ENCODE results near the gene TAC3. TPM values are rescaled to one million over a fixed set of nuclear protein-coding genes. Genes with fewer than 3 reads are reported as not detected.
"Not testable (repeated sequence)": the region's sequence is repeated elsewhere in the genome, so short reads cannot be mapped to it uniquely, and the experiment has no call there.

Gene TAC3
- 0.27 TPM for polyA plus RNA-seq (2012; ENCODE audit: low read depth, missing spikeins)

GRCh38 chr12:57016348-57016747 is at the start of gene TAC3:
Gene TAC3, minus strand, starts transcription at chr12:57016529. Its CDS starts 732 bp downstream, at chr12:57015797.
- TF ChIP-seq POLR2AphosphoS5 (IDR thresholded peaks at IDR 0.05; ENCODE audit: low read depth, low read length) (no peak), SPI1 (IDR thresholded peaks at IDR 0.05; ENCODE audit: low read depth, low read length) (no peak), POU2F2 (IDR thresholded peaks at IDR 0.05; ENCODE audit: low read depth, low read length) (no peak), TAF1 (IDR thresholded peaks at IDR 0.05; ENCODE audit: low read depth, low read length) (no peak), POLR2A (IDR thresholded peaks at IDR 0.05; ENCODE audit: low read depth, low read length) (no peak), PAX5 (IDR thresholded peaks at IDR 0.05; ENCODE audit: insufficient read depth, low read length, severe bottlenecking) (no peak)
- DNase-seq (ENCODE audit: insufficient read length, low spot score) = no peak
- no peak for FAIRE-seq

- TF ChIP-seq POLR2A (IDR thresholded peaks at IDR 0.05; ENCODE audit: low read depth, low read length) = no peak
- TF ChIP-seq TAF1 (IDR thresholded peaks at IDR 0.05; ENCODE audit: low read depth, low read length) = no peak
- no peak for TF ChIP-seq SPI1 (IDR thresholded peaks at IDR 0.05; ENCODE audit: low read depth, low read length)
- no peak for TF ChIP-seq POLR2AphosphoS5 (IDR thresholded peaks at IDR 0.05; ENCODE audit: low read depth, low read length)
- TF ChIP-seq POU2F2 (IDR thresholded peaks at IDR 0.05; ENCODE audit: low read depth, low read length) = no peak
- no peak for TF ChIP-seq PAX5 (IDR thresholded peaks at IDR 0.05; ENCODE audit: insufficient read depth, low read length, severe bottlenecking)
- DNase-seq (ENCODE audit: insufficient read length, low spot score) (peak; percentile 38), FAIRE-seq (peak; percentile 45)
These were observed 47.8 kb upstream of the TAC3 start for GRCh38 chr12:57063991-57064685.

GRCh38 chr12:57058454-57058853 is 42.1 kb upstream of the TAC3 start:
- TF ChIP-seq TAF1 (IDR thresholded peaks at IDR 0.05; ENCODE audit: low read depth, low read length) = no peak
- no peak for TF ChIP-seq POLR2A (IDR thresholded peaks at IDR 0.05; ENCODE audit: low read depth, low read length)
- no peak for TF ChIP-seq SPI1 (IDR thresholded peaks at IDR 0.05; ENCODE audit: low read depth, low read length)
- TF ChIP-seq PAX5 (IDR thresholded peaks at IDR 0.05; ENCODE audit: insufficient read depth, low read length, severe bottlenecking) = no peak
- no peak for TF ChIP-seq POU2F2 (IDR thresholded peaks at IDR 0.05; ENCODE audit: low read depth, low read length)
- no peak for TF ChIP-seq POLR2AphosphoS5 (IDR thresholded peaks at IDR 0.05; ENCODE audit: low read depth, low read length)
- DNase-seq (ENCODE audit: insufficient read length, low spot score) (no peak), FAIRE-seq (peak; percentile 87)

DNA sequence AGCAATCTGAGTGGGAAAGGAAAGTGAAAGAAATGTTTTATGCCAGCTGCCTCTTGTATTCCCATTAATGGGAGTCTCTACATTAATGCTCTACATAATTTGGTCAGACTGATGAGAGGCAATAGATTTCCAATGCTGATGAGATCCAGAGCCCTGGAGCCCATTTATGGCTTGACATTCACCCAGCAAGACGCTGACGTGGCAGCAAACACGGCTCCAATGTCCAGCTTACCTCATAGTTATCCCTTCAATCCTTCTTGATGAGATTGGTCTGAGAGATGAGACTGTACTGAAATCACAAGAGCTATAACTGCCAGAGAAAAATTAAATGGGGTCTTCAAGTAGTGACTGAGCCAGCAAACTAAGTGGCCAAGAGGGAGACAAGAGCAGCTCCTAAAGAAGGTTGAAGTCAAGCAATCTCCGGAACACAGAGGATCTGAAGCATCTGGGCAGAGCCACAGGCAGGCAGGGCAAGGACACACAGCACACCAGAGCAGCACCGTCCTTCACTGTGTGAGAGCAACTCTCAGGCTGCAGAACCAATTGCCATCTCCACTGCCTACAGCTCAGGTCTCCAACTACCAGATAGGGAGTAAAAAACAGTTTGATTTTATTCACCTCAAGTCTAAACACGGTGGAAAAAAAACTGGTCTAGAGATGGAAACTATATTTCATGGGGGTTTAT is 40.9 kb upstream of the TAC3 start:
- TF ChIP-seq PAX5 (IDR thresholded peaks at IDR 0.05; ENCODE audit: insufficient read depth, low read length, severe bottlenecking) (no peak), POU2F2 (IDR thresholded peaks at IDR 0.05; ENCODE audit: low read depth, low read length) (no peak), POLR2A (IDR thresholded peaks at IDR 0.05; ENCODE audit: low read depth, low read length) (no peak), TAF1 (IDR thresholded peaks at IDR 0.05; ENCODE audit: low read depth, low read length) (no peak), POLR2AphosphoS5 (IDR thresholded peaks at IDR 0.05; ENCODE audit: low read depth, low read length) (no peak), SPI1 (IDR thresholded peaks at IDR 0.05; ENCODE audit: low read depth, low read length) (no peak)
- FAIRE-seq (peak; percentile 51), DNase-seq (ENCODE audit: insufficient read length, low spot score) (no peak)

DNA sequence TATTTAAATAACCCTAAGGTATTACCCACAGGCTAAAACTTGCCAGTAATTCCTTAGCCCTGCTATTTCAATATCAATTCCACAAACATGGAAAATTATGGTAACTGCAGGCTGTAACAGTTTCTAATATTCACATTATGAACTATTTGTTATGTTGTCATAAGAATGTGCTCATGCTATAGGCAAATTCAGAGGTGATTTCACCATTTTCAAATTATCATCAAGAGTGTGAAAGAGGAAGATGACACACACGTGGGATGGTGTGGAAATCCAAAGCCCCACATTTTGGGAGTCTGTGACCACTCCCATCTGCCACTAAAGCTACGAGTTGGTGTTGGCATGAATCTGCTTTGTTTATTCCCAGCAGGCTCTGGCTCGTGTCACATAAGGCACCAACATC is 39.5 kb upstream of the TAC3 start:
- TF ChIP-seq PAX5 (IDR thresholded peaks at IDR 0.05; ENCODE audit: insufficient read depth, low read length, severe bottlenecking) (no peak), SPI1 (IDR thresholded peaks at IDR 0.05; ENCODE audit: low read depth, low read length) (no peak), POU2F2 (IDR thresholded peaks at IDR 0.05; ENCODE audit: low read depth, low read length) (no peak), POLR2A (IDR thresholded peaks at IDR 0.05; ENCODE audit: low read depth, low read length) (no peak), POLR2AphosphoS5 (IDR thresholded peaks at IDR 0.05; ENCODE audit: low read depth, low read length) (no peak), TAF1 (IDR thresholded peaks at IDR 0.05; ENCODE audit: low read depth, low read length) (no peak)
- DNase-seq (ENCODE audit: insufficient read length, low spot score) (no peak), FAIRE-seq (no peak)

DNA sequence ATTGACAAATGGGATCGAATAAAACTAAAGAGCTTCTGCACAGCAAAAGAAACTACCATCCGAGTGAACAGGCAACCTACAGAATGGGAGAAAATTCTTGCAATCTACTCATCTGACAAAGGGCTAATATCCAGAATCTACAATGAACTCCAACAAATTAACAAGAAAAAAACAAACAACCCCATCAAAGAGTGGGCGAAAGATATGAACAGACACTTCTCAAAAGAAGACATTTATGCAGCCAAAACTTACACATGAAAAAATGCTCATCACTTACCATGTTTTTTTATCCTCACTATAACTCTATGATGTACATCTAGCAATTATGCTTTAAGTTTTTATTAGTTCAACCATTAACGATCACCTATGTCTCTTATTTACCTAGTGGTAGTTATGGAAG is 37.6 kb upstream of the TAC3 start:
- DNase-seq (ENCODE audit: insufficient read length, low spot score); FAIRE-seq: not testable (repeated sequence)

DNA sequence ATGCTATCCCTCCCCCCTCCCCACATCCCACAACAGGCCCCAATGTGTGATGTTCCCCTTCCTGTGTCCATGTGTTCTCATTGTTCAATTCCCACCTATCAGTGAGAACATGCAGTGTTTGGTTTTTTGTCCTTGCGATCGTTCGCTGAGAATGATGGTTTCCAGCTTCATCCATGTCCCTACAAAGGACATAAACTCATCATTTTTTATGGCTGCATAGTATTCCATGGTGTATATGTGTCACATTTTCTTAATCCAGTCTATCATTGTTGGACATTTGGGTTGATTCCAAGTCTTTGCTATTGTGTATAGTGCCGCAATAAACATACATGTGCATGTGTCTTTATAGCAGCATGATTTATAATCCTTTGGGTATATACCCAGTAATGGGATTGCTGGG is 36.8 kb upstream of the TAC3 start:
- DNase-seq (ENCODE audit: insufficient read length, low spot score); FAIRE-seq: not testable (repeated sequence)

DNA sequence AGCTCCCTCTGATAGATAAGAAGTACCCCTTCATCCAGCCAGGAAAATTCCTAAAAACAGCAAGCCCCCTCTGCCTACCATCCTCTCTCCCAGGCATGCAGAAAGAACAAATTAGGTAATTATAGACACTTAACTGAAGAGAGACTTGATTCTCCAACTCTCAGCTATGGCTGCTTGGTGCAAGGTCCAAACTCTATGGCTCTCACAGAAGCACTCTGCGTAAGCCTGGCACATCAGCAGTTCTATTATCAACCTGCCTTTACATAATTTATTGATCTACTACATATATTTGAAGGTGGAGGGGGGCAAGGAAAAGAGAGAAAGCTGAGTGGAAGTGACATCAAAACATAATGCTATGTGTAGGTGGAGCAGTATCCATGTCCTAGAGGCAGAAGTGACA is 34.7 kb upstream of the TAC3 start:
- FAIRE-seq = no peak
- TF ChIP-seq POLR2AphosphoS5 (IDR thresholded peaks at IDR 0.05; ENCODE audit: low read depth, low read length) (no peak), POLR2A (IDR thresholded peaks at IDR 0.05; ENCODE audit: low read depth, low read length) (no peak), PAX5 (IDR thresholded peaks at IDR 0.05; ENCODE audit: insufficient read depth, low read length, severe bottlenecking) (no peak), TAF1 (IDR thresholded peaks at IDR 0.05; ENCODE audit: low read depth, low read length) (no peak), SPI1 (IDR thresholded peaks at IDR 0.05; ENCODE audit: low read depth, low read length) (no peak), POU2F2 (IDR thresholded peaks at IDR 0.05; ENCODE audit: low read depth, low read length) (no peak)
- DNase-seq (ENCODE audit: insufficient read length, low spot score) = no peak

- DNase-seq (ENCODE audit: insufficient read length, low spot score) (no peak), FAIRE-seq (no peak)
- TF ChIP-seq PAX5 (IDR thresholded peaks at IDR 0.05; ENCODE audit: insufficient read depth, low read length, severe bottlenecking) (no peak), SPI1 (IDR thresholded peaks at IDR 0.05; ENCODE audit: low read depth, low read length) (no peak), POU2F2 (IDR thresholded peaks at IDR 0.05; ENCODE audit: low read depth, low read length) (no peak), TAF1 (IDR thresholded peaks at IDR 0.05; ENCODE audit: low read depth, low read length) (no peak)
These were observed 33.6 kb upstream of the TAC3 start, which contains the start of gene MYO1A for GRCh38 chr12:57049890-57050289. Gene MYO1A, minus strand, starts transcription at chr12:57050129. Its CDS starts 1,806 bp downstream, at chr12:57048323.

GRCh38 chr12:57049119-57049446 is 32.8 kb upstream of the TAC3 start:
- TF ChIP-seq POLR2AphosphoS5 (IDR thresholded peaks at IDR 0.05; ENCODE audit: low read depth, low read length) (no peak), POLR2A (IDR thresholded peaks at IDR 0.05; ENCODE audit: low read depth, low read length) (no peak), SPI1 (IDR thresholded peaks at IDR 0.05; ENCODE audit: low read depth, low read length) (no peak), PAX5 (IDR thresholded peaks at IDR 0.05; ENCODE audit: insufficient read depth, low read length, severe bottlenecking) (no peak), POU2F2 (IDR thresholded peaks at IDR 0.05; ENCODE audit: low read depth, low read length) (no peak)
- FAIRE-seq = no peak

More at GRCh38 chr12:57049119-57049446, 32.8 kb upstream of the TAC3 start:
- DNase-seq (ENCODE audit: insufficient read length, low spot score) = no peak

Data from GM12891 (cell line).